ENCODE data around the gene MBIP. TPM values are rescaled to one million over a fixed set of nuclear protein-coding genes. Genes with fewer than 3 reads are reported as not detected.

MBIP gene
- polyA plus RNA-seq, 2 of the 4 experiments (the other 2 are of a cell fraction) = 17.0 to 33.1 TPM

DNA sequence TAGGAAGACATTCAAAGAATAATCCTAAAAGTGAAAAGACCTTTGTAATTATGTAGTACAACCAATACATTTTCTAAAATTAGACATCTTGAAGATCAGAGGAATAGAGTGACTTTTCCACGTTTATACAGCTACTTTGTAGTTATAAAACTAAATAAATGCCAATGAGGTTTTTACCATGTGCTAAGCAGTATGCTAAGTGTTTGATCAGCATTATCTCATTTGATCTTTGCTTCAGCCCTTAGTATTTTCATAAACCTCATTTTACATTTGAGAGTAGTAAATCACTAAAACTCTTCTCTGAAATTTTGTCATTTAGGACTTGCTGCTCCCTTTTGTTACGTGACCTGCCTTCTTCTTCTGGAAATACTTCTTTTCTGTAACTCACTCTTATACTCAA, 13.6 kb downstream of the MBIP start:
- no peak overlapping the region for H3K27ac ChIP-seq
- no peak overlapping the region for H3K4me3 ChIP-seq
- H3K4me1 ChIP-seq = no peaks in the 10 kb centered on the region
- ChIA-PET CTCF (interaction anchor here (1.4 to 7.5 kb wide), 2 partner anchors 10 to 237 kb away, joined by 4 to 34 read pairs; no protein-coding TSS in a partner anchor), POLR2A (no interaction called here)
- H3K9me3 ChIP-seq = no peaks in the 10 kb centered on the region
- DNase-seq (ENCODE audit: low read depth in 1 of 2, low spot score in 1 of 2) = no peak
- no peak for FAIRE-seq
- ATAC-seq = no peak
- 73% methylated on average over 2 of the region's 2 CpGs for WGBS (ENCODE audit: missing lambda C conversion rate)
- H3K4me2 ChIP-seq = no peak overlapping the region
- TF ChIP-seq TFCP2L1 (CRISPR knock-in tag; IDR thresholded peaks at IDR 0.05) (no peak), ZNF302 (CRISPR knock-in tag; IDR thresholded peaks at IDR 0.05) (no peak), GATA3 (IDR thresholded peaks at IDR 0.05; ENCODE audit: borderline replicate concordance) (no peak), NR3C1 (IDR thresholded peaks at IDR 0.05) (no peak), EHF (CRISPR knock-in tag; IDR thresholded peaks at IDR 0.05) (no peak), CBX8 (IDR thresholded peaks at IDR 0.05) (no peak)

DNA sequence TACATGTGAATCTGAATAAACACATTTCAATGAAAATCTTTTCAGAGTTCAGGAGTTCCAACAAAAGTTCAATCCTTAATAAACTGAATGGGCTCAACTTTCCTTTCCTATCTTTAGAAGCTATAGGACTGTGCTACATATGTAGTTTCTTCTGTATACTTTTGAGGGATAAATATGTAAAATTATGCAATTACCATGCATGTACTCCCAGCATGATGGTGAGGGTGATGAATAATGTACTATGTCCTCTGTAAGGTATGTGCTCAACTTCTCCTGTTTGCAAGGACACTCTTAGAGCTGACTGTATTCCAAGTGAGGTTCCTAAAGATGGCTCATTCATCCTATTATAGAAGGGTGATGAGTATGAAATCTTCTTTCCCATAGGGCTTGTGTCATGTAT, 15.5 kb downstream of the MBIP start:
- Histone ChIP-seq H3K9me3 (no peaks in the 10 kb centered on the region), H3K27ac (no peak overlapping the region), H3K4me3 (no peak overlapping the region), H3K4me2 (no peak overlapping the region), H3K4me1 (peaks cover 11% of the 10 kb centered on the region; the same call in 2 of the 3 replicates)
- CTCF ChIA-PET = interaction anchor here (0.6 to 7.5 kb wide), 2 partner anchors 78 to 235 kb away, joined by 3 to 34 read pairs; no protein-coding TSS in a partner anchor
- DNase-seq (ENCODE audit: low read depth in 1 of 2, low spot score in 1 of 2) = no peak
- 0 out of 4 replicates have a peak, but pooled peaks of 1 of the 2 experiments have one; percentile 5 for TF ChIP-seq CEBPB (IDR thresholded peaks at IDR 0.05)
- no peak for TF ChIP-seq TFCP2L1 (CRISPR knock-in tag; IDR thresholded peaks at IDR 0.05)
- no peak for FAIRE-seq
- no peak for ATAC-seq
- POLR2A ChIA-PET = no interaction called here

DNA sequence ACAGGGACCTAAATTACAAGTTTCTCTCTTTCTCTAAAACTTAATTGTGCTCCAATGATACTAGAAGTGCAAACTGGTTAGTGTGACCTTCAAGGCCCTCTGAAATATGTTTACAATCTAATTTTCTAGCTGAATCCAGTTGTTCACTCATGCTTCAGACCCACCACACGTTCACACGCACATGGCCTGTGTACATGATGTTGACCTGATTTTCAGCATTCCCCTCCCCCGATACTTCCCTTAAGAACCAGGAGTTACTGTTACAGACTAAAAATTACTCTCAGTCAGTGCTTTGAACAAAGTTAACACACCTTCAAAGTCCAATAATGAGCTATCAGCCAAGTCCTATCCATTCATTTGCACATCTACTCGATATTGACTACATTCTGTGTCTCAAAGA, 16.5 kb downstream of the MBIP start:
- ChIA-PET CTCF (interaction anchor here (7.5 kb wide), 1 partner anchor 234 kb away, joined by 34 read pairs; no protein-coding TSS in a partner anchor), POLR2A (no interaction called here)
- DNase-seq (ENCODE audit: low read depth in 1 of 2, low spot score in 1 of 2) = no peak

DNA sequence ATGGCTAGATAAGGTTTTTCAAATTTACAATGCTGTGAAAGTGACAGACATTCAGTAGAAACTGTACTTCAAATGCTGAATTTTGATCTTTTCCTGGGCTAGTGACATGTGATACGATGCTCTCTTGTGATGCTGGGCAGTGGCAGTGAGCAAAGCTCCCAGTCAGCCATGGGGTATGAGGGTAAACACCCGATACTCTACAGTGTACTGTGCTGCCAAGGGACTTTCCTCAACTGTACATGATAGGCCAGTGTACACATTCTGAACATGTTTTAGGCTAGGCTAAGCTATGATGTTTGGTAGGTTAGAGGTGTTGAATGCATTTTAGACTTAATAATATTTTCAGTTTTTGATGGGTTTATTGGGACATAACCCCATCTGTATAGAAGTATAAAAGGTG, 17.6 kb downstream of the MBIP start:
- Histone ChIP-seq H3K9me3 (no peaks in the 10 kb centered on the region), H3K4me1 (peaks cover 11% of the 10 kb centered on the region; the same call in 2 of the 3 replicates), H3K27ac (no peak overlapping the region), H3K4me2 (no peak overlapping the region), H3K4me3 (no peak overlapping the region)
- POLR2A ChIA-PET = no interaction called here
- TF ChIP-seq, protein P1, sequence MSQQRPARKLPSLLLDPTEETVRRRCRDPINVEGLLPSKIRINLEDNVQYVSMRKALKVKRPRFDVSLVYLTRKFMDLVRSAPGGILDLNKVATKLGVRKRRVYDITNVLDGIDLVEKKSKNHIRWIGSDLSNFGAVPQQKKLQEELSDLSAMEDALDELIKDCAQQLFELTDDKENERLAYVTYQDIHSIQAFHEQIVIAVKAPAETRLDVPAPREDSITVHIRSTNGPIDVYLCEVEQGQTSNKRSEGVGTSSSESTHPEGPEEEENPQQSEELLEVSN (IDR thresholded peaks at IDR 0.05; ENCODE audit: borderline replicate concordance, low read depth) = no peak
- TF ChIP-seq ZNF302 (CRISPR knock-in tag; IDR thresholded peaks at IDR 0.05) = no peak
- TF ChIP-seq, protein P2, sequence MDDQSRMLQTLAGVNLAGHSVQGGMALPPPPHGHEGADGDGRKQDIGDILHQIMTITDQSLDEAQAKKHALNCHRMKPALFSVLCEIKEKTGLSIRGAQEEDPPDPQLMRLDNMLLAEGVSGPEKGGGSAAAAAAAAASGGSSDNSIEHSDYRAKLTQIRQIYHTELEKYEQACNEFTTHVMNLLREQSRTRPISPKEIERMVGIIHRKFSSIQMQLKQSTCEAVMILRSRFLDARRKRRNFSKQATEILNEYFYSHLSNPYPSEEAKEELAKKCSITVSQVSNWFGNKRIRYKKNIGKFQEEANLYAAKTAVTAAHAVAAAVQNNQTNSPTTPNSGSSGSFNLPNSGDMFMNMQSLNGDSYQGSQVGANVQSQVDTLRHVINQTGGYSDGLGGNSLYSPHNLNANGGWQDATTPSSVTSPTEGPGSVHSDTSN (IDR thresholded peaks at IDR 0.05) = no peak
- TF ChIP-seq SREBF2 (IDR thresholded peaks at IDR 0.05) = no peak
- no peak for TF ChIP-seq RNF2 (IDR thresholded peaks at IDR 0.05; ENCODE audit: borderline replicate concordance, low read depth)
- TF ChIP-seq KDM5A (IDR thresholded peaks at IDR 0.05) = no peak
- TF ChIP-seq, protein P3, sequence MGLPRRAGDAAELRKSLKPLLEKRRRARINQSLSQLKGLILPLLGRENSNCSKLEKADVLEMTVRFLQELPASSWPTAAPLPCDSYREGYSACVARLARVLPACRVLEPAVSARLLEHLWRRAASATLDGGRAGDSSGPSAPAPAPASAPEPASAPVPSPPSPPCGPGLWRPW (IDR thresholded peaks at IDR 0.05) = no peak
- no peak for TF ChIP-seq BHLHE40 (IDR thresholded peaks at IDR 0.05; ENCODE audit: low read depth, low read length)
- no peak for TF ChIP-seq TP53 (CRISPR knock-in tag; IDR thresholded peaks at IDR 0.05)
- no peak for TF ChIP-seq GATA3 (IDR thresholded peaks at IDR 0.05; ENCODE audit: borderline replicate concordance)
- TF ChIP-seq POLR2AphosphoS2 (conservative IDR thresholded peaks at IDR 0.05; ENCODE audit: low read length) = no peak
- no peak for TF ChIP-seq RCOR1 (IDR thresholded peaks at IDR 0.05; ENCODE audit: low read depth, low read length)
- TF ChIP-seq HOXB5 (CRISPR knock-in tag; IDR thresholded peaks at IDR 0.05) = no peak
- TF ChIP-seq, protein P4, sequence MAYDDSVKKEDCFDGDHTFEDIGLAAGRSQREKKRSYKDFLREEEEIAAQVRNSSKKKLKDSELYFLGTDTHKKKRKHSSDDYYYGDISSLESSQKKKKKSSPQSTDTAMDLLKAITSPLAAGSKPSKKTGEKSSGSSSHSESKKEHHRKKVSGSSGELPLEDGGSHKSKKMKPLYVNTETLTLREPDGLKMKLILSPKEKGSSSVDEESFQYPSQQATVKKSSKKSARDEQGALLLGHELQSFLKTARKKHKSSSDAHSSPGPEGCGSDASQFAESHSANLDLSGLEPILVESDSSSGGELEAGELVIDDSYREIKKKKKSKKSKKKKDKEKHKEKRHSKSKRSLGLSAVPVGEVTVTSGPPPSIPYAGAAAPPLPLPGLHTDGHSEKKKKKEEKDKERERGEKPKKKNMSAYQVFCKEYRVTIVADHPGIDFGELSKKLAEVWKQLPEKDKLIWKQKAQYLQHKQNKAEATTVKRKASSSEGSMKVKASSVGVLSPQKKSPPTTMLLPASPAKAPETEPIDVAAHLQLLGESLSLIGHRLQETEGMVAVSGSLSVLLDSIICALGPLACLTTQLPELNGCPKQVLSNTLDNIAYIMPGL (CRISPR knock-in tag; IDR thresholded peaks at IDR 0.05; ENCODE audit: borderline replicate concordance) = no peak
- TF ChIP-seq HOXB13 (CRISPR knock-in tag; IDR thresholded peaks at IDR 0.05; ENCODE audit: low read depth) = no peak
- TF ChIP-seq HDAC2 (IDR thresholded peaks at IDR 0.05) = no peak
- DNase-seq (ENCODE audit: low read depth in 1 of 2, low spot score in 1 of 2) (no peak), FAIRE-seq (no peak), ATAC-seq (peak in 1 of 2 experiments; percentile 30; a peak in 1 of 6 replicates)
- 91% methylated on average over 2 of the region's 2 CpGs for WGBS (ENCODE audit: missing lambda C conversion rate)
- CTCF ChIA-PET = interaction anchor here (2.1 to 7.5 kb wide), 2 partner anchors 233 kb away, joined by 5 to 34 read pairs; no protein-coding TSS in a partner anchor

More for the DNA sequence above, 16.5 kb downstream of the MBIP start:
- H3K4me1 ChIP-seq = peaks cover 11% of the 10 kb centered on the region; the same call in 2 of the 3 replicates
- no peak for FAIRE-seq
- H3K4me3 ChIP-seq = no peak overlapping the region
- no peak for TF ChIP-seq POLR2AphosphoS2 (conservative IDR thresholded peaks at IDR 0.05; ENCODE audit: low read length)
- TF ChIP-seq ZC3H11A (IDR thresholded peaks at IDR 0.05) = no peak
- no peak for TF ChIP-seq CHD4 (IDR thresholded peaks at IDR 0.05; ENCODE audit: borderline replicate concordance)
- 69% methylated on average over 4 of the region's 4 CpGs for WGBS (ENCODE audit: missing lambda C conversion rate)
- H3K9me3 ChIP-seq = no peaks in the 10 kb centered on the region
- H3K4me2 ChIP-seq = no peak overlapping the region
- H3K27ac ChIP-seq = no peak overlapping the region
- no peak for ATAC-seq

Data from A549 (cell line).